GM12878 (cell line): ENCODE measurements around the gene COL16A1. TPM values are rescaled to one million over a fixed set of nuclear protein-coding genes. Genes with fewer than 3 reads are reported as not detected.

Experiments used
- ATAC-seq: fragments of 200-7000 bp; cut with Tn5 transposase; 3 replicates; pipeline ENCODE4 v1.9.1; 2020; ENCODE audit warnings: mild to moderate bottlenecking, moderate library complexity
- BruUV-seq: library from RNA; stranded (reverse); fragments of 400-500 nt; replicated peaks from 2 replicates; lab custom pipeline; 2021; lab: Mats Ljungman, UMichigan
- CTCF ChIA-PET: fragments of 300-600 bp; sonication (Branson Sonifier 250); formaldehyde crosslinking; extraction: SDS; loops from one replicate; lab custom pipeline; 2021; ENCODE audit warnings: inconsistent platforms; lab: Yijun Ruan, JAX
- POLR2A ChIA-PET: fragments of 350-600 bp; formaldehyde crosslinking; extraction: SDS; loops from one replicate; lab custom pipeline; 2021; ENCODE audit warnings: inconsistent platforms; lab: Charles Lee
- RAD21 ChIA-PET: fragments of 300-600 bp; sonication (Branson Sonifier 250); formaldehyde crosslinking; loops from one replicate; lab custom pipeline; 2023; ENCODE audit warnings: antibody characterized with exemption; ENCODE audit not compliant: unreplicated experiment; lab: Charles Lee
- SMC1A ChIA-PET: fragments of 300-600 bp; sonication (Branson Sonifier 250); formaldehyde crosslinking; loops from one replicate; lab custom pipeline; 2023; ENCODE audit not compliant: unreplicated experiment, uncharacterized antibody; lab: Charles Lee
- DNase-seq: peaks from one replicate; pipeline ENCODE4 v3.0.0-alpha.2; 2011; ENCODE audit warnings: low read depth, low spot score
- FAIRE-seq: peaks from 3 replicates; lab custom pipeline; 2011; peaks lifted over from hg19 to GRCh38; lab: Jason Lieb, UNC
- H2AFZ ChIP-seq: 2 replicates; pipeline ENCODE4 v1.6.0; 2011; ENCODE audit warnings: low read depth, low read length, control low read depth; ENCODE audit not compliant: control insufficient read depth
- H3K27ac ChIP-seq: 2 replicates; pipeline ENCODE4 v1.5.1; 2011; ENCODE audit warnings: control low read depth; ENCODE audit not compliant: control insufficient read depth, insufficient read depth
- H3K27me3 ChIP-seq, 2 experiments: replicated peaks in 1 of 2; 2 replicates each; pipeline versions ENCODE4 v1.6.0 to v1.6.1; 2011; ENCODE audit warnings: low read length in 1 of 2; ENCODE audit not compliant: control insufficient read depth in 2 of 2, insufficient read depth in 2 of 2
- H3K36me3 ChIP-seq, 2 experiments: 2 replicates each; pipeline ENCODE4 v1.5.1; 2011; ENCODE audit warnings: low read length in 1 of 2; ENCODE audit not compliant: control insufficient read depth in 2 of 2, insufficient read depth in 2 of 2
- H3K4me1 ChIP-seq: 2 replicates; pipeline ENCODE4 v1.6.1; 2011; ENCODE audit warnings: mild to moderate bottlenecking, low read length, moderate library complexity, mixed read lengths; ENCODE audit not compliant: control insufficient read depth, insufficient read depth
- H3K4me2 ChIP-seq: 2 replicates; pipeline ENCODE4 v1.6.0; 2011; ENCODE audit warnings: control low read depth; ENCODE audit not compliant: control insufficient read depth, insufficient read depth
- H3K4me3 ChIP-seq: fragments of 200-600 bp; sonication (generic); 2 replicates; pipeline ENCODE4 v1.5.1; 2016
- H3K79me2 ChIP-seq: 2 replicates; pipeline ENCODE4 v1.6.0; 2011; ENCODE audit warnings: low read length; ENCODE audit not compliant: control insufficient read depth, insufficient read depth
- H3K9ac ChIP-seq: 2 replicates; pipeline ENCODE4 v1.8.0; 2011; ENCODE audit warnings: low read length, control low read depth, mixed read lengths; ENCODE audit not compliant: control insufficient read depth, insufficient read depth
- H3K9me3 ChIP-seq: replicated peaks from 3 replicates; pipeline ENCODE4 v1.5.1; 2011; ENCODE audit warnings: mild to moderate bottlenecking, low read length; ENCODE audit not compliant: control insufficient read depth, insufficient read depth
- H4K20me1 ChIP-seq: 2 replicates; pipeline ENCODE4 v1.6.0; 2011; ENCODE audit not compliant: control insufficient read depth, insufficient read depth
- ASH2L ChIP-seq: fragments of 300-600, 200-600 bp; sonication (generic); IDR thresholded peaks from 2 replicates; pipeline ENCODE4 v1.6.1; 2017; ENCODE audit warnings: low read depth, mild to moderate bottlenecking, borderline replicate concordance
- IRF5 ChIP-seq: fragments of 450-650 bp; IDR thresholded peaks from 2 replicates; pipeline ENCODE4 v1.6.1; 2017; ENCODE audit warnings: borderline replicate concordance
- NRF1 ChIP-seq: conservative IDR thresholded peaks from 2 replicates; pipeline ENCODE4 v1.6.1; 2011; ENCODE audit warnings: mild to moderate bottlenecking, low read depth, low read length, improper control_type of control experiment
- PML ChIP-seq: IDR thresholded peaks from 2 replicates; pipeline ENCODE4 v1.6.1; 2012; ENCODE audit warnings: low read length, inconsistent platforms
- RB1 ChIP-seq: fragments of 450-650 bp; formaldehyde crosslinking; IDR thresholded peaks from 2 replicates; pipeline ENCODE4 v1.6.1; 2017; ENCODE audit warnings: mild to moderate bottlenecking, borderline replicate concordance
- ZNF24 ChIP-seq: fragments of 450-650 bp; IDR thresholded peaks from 2 replicates; pipeline ENCODE4 v1.6.1; 2017; ENCODE audit warnings: antibody characterized with exemption, mild to moderate bottlenecking
- ZNF622 ChIP-seq: fragments of 450-650 bp; IDR thresholded peaks from 2 replicates; pipeline ENCODE4 v1.6.1; 2017; ENCODE audit warnings: mild to moderate bottlenecking, inconsistent platforms
- in situ Hi-C: fragments of 300-500 bp; cut with MboI; formaldehyde crosslinking; loops from 9 replicates; pipeline ENCODE4 v1.14.3; 2018; ENCODE audit warnings: mixed read lengths
- intact Hi-C: fragments of 100-400 bp; cut with micrococcal nuclease; formaldehyde crosslinking; loops from one replicate; pipeline ENCODE4 v1.14.2; 2022; ENCODE audit not compliant: unreplicated experiment
- polyA plus RNA-seq, 11 experiments: library from polyadenylated mRNA; depleted of rRNA in 4 of 11; unstranded in 6 of 11; stranded (reverse) in 5 of 11; fragments of >200 nt; fragmentation: Nextera tagmentation in 4 of 11; fragmentation: Illumina TruSeq in 1 of 11; extraction: Ambion mirVana in 4 of 11; extraction: Trizol in 1 of 11; gene quantifications; 1 replicate in 1 of 11; 2 replicates in 10 of 11; pipeline versions ENCODE4 v1.2.1 to v1.2.3, GENCODE V29; 2011 to 2016; ENCODE audit warnings: inconsistent platforms in 2 of 11, missing spikeins in 2 of 11, low read depth in 1 of 11
- total RNA-seq, 4 experiments: library from RNA; depleted of rRNA in 3 of 4; stranded (reverse); fragments of >200 nt in 3 of 4; fragmentation: Illumina TruSeq in 1 of 4; extraction: Trizol in 1 of 4; gene quantifications; 2 replicates each; pipeline versions ENCODE4 v1.2.1 to v1.2.3, GENCODE V29; 2013 to 2021
- TF ChIP-seq, protein P1 (sequence below), 3 experiments: IDR thresholded peaks in 2 of 3; conservative IDR thresholded peaks in 1 of 3; 2 replicates each; pipeline ENCODE4 v1.5.1; 2011; ENCODE audit warnings: low read depth in 3 of 3, low read length in 3 of 3, mild to moderate bottlenecking in 3 of 3, control low read depth in 2 of 3, moderate library complexity in 2 of 3, inconsistent platforms in 1 of 3, mixed read lengths in 1 of 3; ENCODE audit not compliant: control insufficient read depth in 2 of 3, insufficient read depth in 1 of 3; ENCODE audit errors: extremely low read depth in 1 of 3
- TF ChIP-seq, protein P2 (sequence below): fragments of 450-650 bp; IDR thresholded peaks from 2 replicates; pipeline ENCODE4 v1.6.1; 2017; ENCODE audit warnings: antibody characterized with exemption, mild to moderate bottlenecking, moderate library complexity

COL16A1 gene
- total and polyA plus RNA-seq, 10 of the 15 experiments (the other 5 are each of a cell fraction or from before 2014, with no cell fraction given) = 0.02 to 3.7 (median 0.59) TPM

DNA sequence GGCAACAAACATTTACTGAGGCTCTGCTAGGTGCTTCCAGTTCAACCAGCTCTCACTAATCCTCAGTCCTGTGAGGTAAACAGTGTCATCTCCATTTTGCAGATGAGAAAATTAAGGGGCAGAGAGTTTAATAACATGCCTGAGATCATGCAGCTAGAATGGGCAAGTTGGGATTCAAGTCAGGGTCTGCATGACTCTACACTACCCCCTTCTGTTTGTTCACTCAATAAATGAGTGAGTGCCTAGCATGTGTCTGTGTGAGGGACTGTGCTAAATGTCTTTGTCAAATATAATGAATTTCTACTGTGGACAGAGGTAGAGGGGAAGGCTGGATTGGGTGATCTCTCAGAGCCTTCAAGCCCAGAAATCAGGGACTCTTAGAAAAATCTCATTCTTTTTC lies 63.6 kb downstream of the COL16A1 start:
- H3K4me1 ChIP-seq = peaks cover 9% of the 10 kb centered on the region
- SMC1A ChIA-PET = interaction anchor here (0.7 to 2.1 kb wide), 6 partner anchors 8 to 91 kb away, joined by 3 to 7 read pairs (median 4); no protein-coding TSS in a partner anchor
- FAIRE-seq = no peak
- no peak for TF ChIP-seq ZNF24
- TF ChIP-seq ASH2L = no peak
- no peak for TF ChIP-seq IRF5
- no peak for TF ChIP-seq NRF1
- TF ChIP-seq, protein P1, sequence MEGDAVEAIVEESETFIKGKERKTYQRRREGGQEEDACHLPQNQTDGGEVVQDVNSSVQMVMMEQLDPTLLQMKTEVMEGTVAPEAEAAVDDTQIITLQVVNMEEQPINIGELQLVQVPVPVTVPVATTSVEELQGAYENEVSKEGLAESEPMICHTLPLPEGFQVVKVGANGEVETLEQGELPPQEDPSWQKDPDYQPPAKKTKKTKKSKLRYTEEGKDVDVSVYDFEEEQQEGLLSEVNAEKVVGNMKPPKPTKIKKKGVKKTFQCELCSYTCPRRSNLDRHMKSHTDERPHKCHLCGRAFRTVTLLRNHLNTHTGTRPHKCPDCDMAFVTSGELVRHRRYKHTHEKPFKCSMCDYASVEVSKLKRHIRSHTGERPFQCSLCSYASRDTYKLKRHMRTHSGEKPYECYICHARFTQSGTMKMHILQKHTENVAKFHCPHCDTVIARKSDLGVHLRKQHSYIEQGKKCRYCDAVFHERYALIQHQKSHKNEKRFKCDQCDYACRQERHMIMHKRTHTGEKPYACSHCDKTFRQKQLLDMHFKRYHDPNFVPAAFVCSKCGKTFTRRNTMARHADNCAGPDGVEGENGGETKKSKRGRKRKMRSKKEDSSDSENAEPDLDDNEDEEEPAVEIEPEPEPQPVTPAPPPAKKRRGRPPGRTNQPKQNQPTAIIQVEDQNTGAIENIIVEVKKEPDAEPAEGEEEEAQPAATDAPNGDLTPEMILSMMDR (IDR thresholded peaks at IDR 0.05 in 2 of 3, conservative IDR thresholded peaks at IDR 0.05 in 1 of 3; ENCODE audit: control insufficient read depth in 2 of 3, extremely low read depth in 1 of 3, insufficient read depth in 1 of 3, low read depth in 3 of 3, low read length in 3 of 3) = peak in 1 of 3 experiments; percentile 14; a peak in 1 of 6 replicates
- TF ChIP-seq RB1 = no peak
- TF ChIP-seq ZNF622 = no peak
- TF ChIP-seq, protein P2, sequence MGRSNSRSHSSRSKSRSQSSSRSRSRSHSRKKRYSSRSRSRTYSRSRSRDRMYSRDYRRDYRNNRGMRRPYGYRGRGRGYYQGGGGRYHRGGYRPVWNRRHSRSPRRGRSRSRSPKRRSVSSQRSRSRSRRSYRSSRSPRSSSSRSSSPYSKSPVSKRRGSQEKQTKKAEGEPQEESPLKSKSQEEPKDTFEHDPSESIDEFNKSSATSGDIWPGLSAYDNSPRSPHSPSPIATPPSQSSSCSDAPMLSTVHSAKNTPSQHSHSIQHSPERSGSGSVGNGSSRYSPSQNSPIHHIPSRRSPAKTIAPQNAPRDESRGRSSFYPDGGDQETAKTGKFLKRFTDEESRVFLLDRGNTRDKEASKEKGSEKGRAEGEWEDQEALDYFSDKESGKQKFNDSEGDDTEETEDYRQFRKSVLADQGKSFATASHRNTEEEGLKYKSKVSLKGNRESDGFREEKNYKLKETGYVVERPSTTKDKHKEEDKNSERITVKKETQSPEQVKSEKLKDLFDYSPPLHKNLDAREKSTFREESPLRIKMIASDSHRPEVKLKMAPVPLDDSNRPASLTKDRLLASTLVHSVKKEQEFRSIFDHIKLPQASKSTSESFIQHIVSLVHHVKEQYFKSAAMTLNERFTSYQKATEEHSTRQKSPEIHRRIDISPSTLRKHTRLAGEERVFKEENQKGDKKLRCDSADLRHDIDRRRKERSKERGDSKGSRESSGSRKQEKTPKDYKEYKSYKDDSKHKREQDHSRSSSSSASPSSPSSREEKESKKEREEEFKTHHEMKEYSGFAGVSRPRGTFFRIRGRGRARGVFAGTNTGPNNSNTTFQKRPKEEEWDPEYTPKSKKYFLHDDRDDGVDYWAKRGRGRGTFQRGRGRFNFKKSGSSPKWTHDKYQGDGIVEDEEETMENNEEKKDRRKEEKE = no peak
- no peak for TF ChIP-seq PML
- TF ChIP-seq, all 136 proteins: peak for 1
- no peak for ATAC-seq
- in situ Hi-C loops (no loop called here), intact Hi-C loops (no loop called here)
- Histone ChIP-seq H3K9ac (no peak overlapping the region), H4K20me1 (no peaks in the 10 kb centered on the region; the same call in 1 of the 2 replicates), H2AFZ (no peak overlapping the region), H3K27me3 (no peaks in the 10 kb centered on the region), H3K27ac (no peak overlapping the region), H3K9me3 (no peaks in the 10 kb centered on the region), H3K79me2 (peaks cover 71% of the 10 kb centered on the region), H3K4me3 (no peak overlapping the region), H3K36me3 (peaks cover 0 to under 1% of the 10 kb centered on the region in 2 experiments; a peak in 2 of 4 replicates), H3K4me2 (no peak overlapping the region)
- POLR2A ChIA-PET = interaction anchor here (1.3 kb wide), 1 partner anchor 11 kb away, joined by 4 read pairs; no protein-coding TSS in a partner anchor
- no TSS peak for BruUV-seq
- no peak for DNase-seq
- CTCF ChIA-PET = interaction anchor here (0.7 to 4.0 kb wide), 4 partner anchors 10 to 279 kb away, joined by 3 to 18 read pairs (median 4); no protein-coding TSS in a partner anchor
- RAD21 ChIA-PET = interaction anchor here (0.7 to 2.0 kb wide), 9 partner anchors 11 to 149 kb away, joined by 3 to 9 read pairs (median 3); no protein-coding TSS in a partner anchor
